Measurements from ENCODE around the gene LYVE1. TPM values are rescaled to one million over a fixed set of nuclear protein-coding genes. Genes with fewer than 3 reads are reported as not detected.

The LYVE1 gene
- total and polyA plus RNA-seq, 12 donors, result 29.1 to 530 (median 254) TPM

- TF ChIP-seq, protein P1, sequence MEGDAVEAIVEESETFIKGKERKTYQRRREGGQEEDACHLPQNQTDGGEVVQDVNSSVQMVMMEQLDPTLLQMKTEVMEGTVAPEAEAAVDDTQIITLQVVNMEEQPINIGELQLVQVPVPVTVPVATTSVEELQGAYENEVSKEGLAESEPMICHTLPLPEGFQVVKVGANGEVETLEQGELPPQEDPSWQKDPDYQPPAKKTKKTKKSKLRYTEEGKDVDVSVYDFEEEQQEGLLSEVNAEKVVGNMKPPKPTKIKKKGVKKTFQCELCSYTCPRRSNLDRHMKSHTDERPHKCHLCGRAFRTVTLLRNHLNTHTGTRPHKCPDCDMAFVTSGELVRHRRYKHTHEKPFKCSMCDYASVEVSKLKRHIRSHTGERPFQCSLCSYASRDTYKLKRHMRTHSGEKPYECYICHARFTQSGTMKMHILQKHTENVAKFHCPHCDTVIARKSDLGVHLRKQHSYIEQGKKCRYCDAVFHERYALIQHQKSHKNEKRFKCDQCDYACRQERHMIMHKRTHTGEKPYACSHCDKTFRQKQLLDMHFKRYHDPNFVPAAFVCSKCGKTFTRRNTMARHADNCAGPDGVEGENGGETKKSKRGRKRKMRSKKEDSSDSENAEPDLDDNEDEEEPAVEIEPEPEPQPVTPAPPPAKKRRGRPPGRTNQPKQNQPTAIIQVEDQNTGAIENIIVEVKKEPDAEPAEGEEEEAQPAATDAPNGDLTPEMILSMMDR (IDR thresholded peaks at IDR 0.05), result no peak
- no peak for TF ChIP-seq POLR2A (IDR thresholded peaks at IDR 0.05)
- peaks cover 0 to 29% of the 10 kb centered on the region in 2 donors for H3K4me1 ChIP-seq (replicated peaks in 1 of 2)
- DNase-seq, result peak in 6 of 7 donors; percentile 62 to 79 (median 62)
Measured at GRCh38 chr11:10540546-10540914, 27.9 kb downstream of the LYVE1 start.

GRCh38 chr11:10539339-10539738 lies 29.1 kb downstream of the LYVE1 start:
- intact Hi-C loops (cut with DNase I), result no loop called here
- no peak overlapping the region for H3K4me3 ChIP-seq
- TF ChIP-seq POLR2A (IDR thresholded peaks at IDR 0.05), result no peak
- TF ChIP-seq, protein P1 (IDR thresholded peaks at IDR 0.05), result no peak

More at GRCh38 chr11:10540546-10540914, 27.9 kb downstream of the LYVE1 start:
- 0 to 1% (median 0%) methylated on average over 3 to 25 of the region's 25 CpGs for WGBS, 4 donors
- intact Hi-C loops (cut with DNase I), result no loop called here
- Histone ChIP-seq H3K36me3 (replicated peaks in 1 of 2) (no peaks in the 10 kb centered on the region), H3K4me3 (peak overlapping the region; percentile 2 to 83 (median 58)), H3K27me3 (no peaks in the 10 kb centered on the region), H3K27ac (peak overlapping the region; percentile 42 to 95 (median 83)), H3K9me3 (replicated peaks in 1 of 3) (no peaks in the 10 kb centered on the region)

DNA sequence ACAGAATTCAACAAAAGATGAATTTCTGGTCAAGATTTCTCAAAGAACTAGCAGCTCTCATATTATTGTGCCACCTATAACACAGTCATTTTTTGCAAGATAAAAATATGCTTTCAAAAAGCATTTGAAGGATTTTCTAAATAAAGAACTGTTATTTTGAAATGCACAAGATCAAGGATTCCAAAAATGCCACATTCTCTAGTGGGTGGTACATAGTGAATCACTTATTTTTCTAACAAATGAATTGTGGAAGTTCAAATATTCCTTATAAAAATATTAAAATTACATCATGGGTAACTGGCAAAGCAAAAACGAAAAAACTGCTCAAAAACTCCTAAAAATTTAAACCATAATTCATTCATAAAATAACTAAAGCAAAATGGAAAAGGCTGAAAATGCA lies 29.5 kb downstream of the LYVE1 start:
- Histone ChIP-seq H3K4me1 (replicated peaks in 1 of 2) (peaks cover 0 to 31% of the 10 kb centered on the region in 2 donors), H3K36me3 (replicated peaks in 1 of 2) (peaks cover 0 to 1% of the 10 kb centered on the region in 2 donors), H3K27me3 (no peaks in the 10 kb centered on the region), H3K9me3 (replicated peaks in 1 of 3) (no peaks in the 10 kb centered on the region), H3K4me3 (no peak overlapping the region), H3K27ac (no peak overlapping the region)
- TF ChIP-seq POLR2A (IDR thresholded peaks at IDR 0.05), result no peak
- TF ChIP-seq, protein P1 (IDR thresholded peaks at IDR 0.05), result no peak
- no peak for DNase-seq
- 34 to 61% (median 48%) methylated on average over 1 of the region's 1 CpG for WGBS, 4 donors
- intact Hi-C loops (cut with DNase I), result no loop called here

More at GRCh38 chr11:10539339-10539738, 29.1 kb downstream of the LYVE1 start:
- Histone ChIP-seq H3K27me3 (no peaks in the 10 kb centered on the region), H3K27ac (no peak overlapping the region), H3K9me3 (replicated peaks in 1 of 3) (no peaks in the 10 kb centered on the region), H3K4me1 (replicated peaks in 1 of 2) (peaks cover 0 to 31% of the 10 kb centered on the region in 2 donors), H3K36me3 (replicated peaks in 1 of 2) (no peaks in the 10 kb centered on the region)
- no peak for DNase-seq

DNA sequence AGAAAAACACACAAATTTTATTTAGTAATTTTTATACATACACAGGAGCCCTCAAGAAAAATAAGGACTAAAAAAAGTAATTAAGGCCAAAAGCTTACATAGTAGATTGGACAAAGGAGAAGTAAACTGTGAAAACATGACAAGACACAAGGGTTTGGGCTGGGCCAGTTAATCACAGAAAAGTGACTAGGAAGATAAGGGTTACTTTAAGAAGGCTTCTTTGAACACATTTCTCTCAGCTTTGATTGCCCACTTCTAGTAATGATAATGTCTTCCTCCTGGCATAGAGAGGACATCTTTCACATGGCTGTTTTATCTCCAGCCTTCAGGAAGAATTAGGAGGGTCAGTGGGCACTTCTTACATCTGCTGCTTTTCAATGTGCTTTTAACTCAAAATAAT lies 30.9 kb downstream of the LYVE1 start:
- H3K27ac ChIP-seq, result no peak overlapping the region

More for the DNA sequence above, 30.9 kb downstream of the LYVE1 start:
- peaks cover 0 to 6% of the 10 kb centered on the region in 2 donors for H3K36me3 ChIP-seq (replicated peaks in 1 of 2)
- intact Hi-C loops (cut with DNase I), result no loop called here
- TF ChIP-seq POLR2A (IDR thresholded peaks at IDR 0.05), result no peak
- TF ChIP-seq, protein P1 (IDR thresholded peaks at IDR 0.05), result no peak
- H3K4me1 ChIP-seq (replicated peaks in 1 of 2), result peaks cover 0 to 31% of the 10 kb centered on the region in 2 donors
- no peak overlapping the region for H3K4me3 ChIP-seq
- no peaks in the 10 kb centered on the region for H3K9me3 ChIP-seq (replicated peaks in 1 of 3)
- no peak for DNase-seq
- no peaks in the 10 kb centered on the region for H3K27me3 ChIP-seq

All from adrenal gland (tissue), 12 donors.